GM12874 (cell line): ENCODE data around the gene LRRK1.

Experiments used
- CTCF ChIP-seq: IDR thresholded peaks from 2 replicates; pipeline ENCODE4 v1.5.1; 2011; ENCODE audit warnings: low read depth, mild to moderate bottlenecking, control low read depth, low read length, moderate library complexity; ENCODE audit not compliant: insufficient read depth

LRRK1 gene

DNA sequence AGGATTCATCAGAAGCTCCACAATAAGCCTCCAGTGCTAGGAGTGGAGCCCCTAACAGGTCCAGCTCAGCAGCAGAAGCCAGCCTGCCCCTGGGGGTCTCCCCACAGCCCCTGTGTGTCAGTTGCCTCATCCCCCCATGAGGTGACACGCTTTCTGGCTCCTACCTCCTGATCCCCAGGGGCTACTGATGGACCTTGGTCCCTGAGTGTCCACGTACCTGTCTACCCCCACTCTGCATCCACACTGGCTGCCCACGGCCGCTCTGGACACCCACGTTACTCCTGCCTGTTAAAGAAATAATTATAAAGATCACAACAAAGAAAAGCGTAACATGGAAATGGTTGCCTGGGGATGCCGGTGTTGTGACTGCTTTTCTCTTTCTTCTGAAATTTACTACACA, 189.6 kb downstream of the LRRK1 start:
- no peak for TF ChIP-seq CTCF

- no peak for TF ChIP-seq CTCF
Observed at GRCh38 chr15:101110681-101111569, 191.8 kb downstream of the LRRK1 start.

- no peak for TF ChIP-seq CTCF
Observed at GRCh38 chr15:101111570-101112262, 192.6 kb downstream of the LRRK1 start.

GRCh38 chr15:101112336-101113113, 193.4 kb downstream of the LRRK1 start:
- TF ChIP-seq CTCF, result no peak

DNA sequence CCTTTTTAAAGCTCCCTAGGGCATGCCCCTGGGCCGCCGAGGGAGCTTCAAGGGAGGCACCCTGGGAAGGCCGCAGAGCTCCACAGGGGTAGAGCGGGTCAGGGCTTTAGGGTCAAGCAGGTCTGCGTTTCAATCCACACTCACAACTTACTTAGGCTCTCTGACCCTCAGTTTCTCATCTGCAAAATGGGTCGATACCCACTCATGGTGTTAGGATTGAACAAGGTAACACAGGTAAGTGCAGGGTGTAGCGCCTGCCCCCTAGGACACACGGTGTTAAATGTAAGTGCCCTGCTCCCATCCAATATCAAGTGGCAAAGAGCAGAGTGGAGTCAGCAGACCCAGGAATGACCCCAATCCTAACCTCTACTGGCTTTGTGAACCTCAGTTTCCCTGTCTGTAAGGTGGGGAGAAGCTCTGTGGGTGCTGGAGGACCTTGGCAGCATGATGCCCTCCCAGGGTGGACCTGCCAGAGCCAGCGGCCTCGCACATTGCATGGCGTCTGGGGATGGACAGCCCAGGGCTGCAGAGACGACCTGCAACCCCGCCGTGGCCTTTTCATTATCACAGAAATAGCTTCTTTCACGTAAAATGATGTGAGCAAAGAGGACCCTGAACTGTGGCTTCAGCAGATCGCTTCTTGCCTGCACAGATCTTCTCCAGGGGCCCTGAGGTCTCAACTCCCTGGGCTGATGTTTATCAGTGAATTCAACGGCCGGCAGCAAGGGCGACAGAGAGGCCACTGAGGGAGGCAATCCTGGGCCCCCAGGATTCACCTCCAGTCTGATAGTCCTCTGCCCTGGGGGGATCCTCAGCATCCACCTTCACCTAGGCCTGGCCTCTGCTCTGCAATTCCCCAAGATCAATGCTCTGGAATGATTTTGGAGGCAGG, 194.2 kb downstream of the LRRK1 start:
- no peak for TF ChIP-seq CTCF

DNA sequence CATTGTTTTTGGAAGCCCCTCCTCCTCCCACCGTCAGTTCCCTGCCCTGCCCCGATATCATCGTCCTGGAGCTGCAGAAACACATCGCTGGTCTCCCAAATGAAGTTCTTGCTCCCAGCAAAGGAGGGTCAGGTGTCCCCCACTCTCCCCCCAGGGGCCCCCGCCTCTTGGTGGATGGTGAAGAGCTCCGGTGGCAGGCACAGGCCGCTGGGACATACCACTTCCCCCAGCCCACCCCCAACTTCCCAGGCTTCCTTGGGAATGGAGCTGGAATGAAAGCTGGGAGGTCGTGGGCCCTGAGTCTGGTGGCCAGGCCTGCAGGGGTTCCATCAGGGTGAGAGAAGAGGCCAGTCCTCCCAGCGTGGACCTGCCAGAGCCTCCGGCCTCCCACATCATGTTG, 195.0 kb downstream of the LRRK1 start:
- no peak for TF ChIP-seq CTCF

GRCh38 chr15:101114610-101115009, 195.5 kb downstream of the LRRK1 start:
- no peak for TF ChIP-seq CTCF
